NCI-H1436 treated with DMSO at 0.1 percent for 48 hours (cell line): Measurements from ENCODE around the gene HOXA5.

Experiments used
- DNase-seq: peaks from one replicate; lab custom pipeline; 2025; lab: John Stamatoyannopoulos, UW

The HOXA5 gene

DNA sequence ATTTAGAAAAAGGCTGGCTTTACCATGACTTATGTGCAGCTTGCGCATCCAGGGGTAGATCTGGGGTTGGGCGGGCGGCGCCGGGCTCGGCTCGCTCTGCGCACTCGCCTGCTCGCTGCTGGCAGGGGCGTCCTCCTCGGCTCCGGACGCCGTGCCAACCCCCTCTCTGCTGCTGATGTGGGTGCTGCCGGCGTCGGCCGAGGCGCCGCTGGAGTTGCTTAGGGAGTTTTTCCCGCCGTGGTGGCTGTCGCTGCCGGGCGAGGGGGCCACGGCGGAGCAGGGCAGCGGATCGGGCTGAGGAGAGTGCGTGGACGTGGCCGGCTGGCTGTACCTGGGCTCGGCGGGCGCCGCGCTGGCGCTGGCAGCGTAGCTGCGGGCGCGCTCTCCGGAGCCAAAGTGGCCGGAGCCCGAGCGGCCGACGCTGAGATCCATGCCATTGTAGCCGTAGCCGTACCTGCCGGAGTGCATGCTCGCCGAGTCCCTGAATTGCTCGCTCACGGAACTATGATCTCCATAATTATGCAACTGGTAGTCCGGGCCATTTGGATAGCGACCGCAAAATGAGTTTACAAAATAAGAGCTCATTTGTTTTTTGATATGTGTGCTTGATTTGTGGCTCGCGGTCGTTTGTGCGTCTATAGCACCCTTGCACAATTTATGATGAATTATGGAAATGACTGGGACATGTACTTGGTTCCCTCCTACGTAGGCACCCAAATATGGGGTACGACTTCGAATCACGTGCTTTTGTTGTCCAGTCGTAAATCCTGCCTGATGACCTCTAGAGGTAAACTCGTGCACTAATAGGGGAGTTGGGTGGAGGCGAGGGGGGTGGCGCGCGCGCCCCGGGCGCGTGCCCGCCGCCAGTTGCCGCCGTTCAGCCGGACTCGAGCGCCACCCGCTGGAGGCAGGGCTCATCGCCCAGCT lies at the start of gene HOXA5:
TSS of gene HOXA5 (minus strand) at position 659 of the 927 bp plus-strand sequence. CDS start at position 585, 74 bp downstream.
- DNase-seq = no peak

DNA sequence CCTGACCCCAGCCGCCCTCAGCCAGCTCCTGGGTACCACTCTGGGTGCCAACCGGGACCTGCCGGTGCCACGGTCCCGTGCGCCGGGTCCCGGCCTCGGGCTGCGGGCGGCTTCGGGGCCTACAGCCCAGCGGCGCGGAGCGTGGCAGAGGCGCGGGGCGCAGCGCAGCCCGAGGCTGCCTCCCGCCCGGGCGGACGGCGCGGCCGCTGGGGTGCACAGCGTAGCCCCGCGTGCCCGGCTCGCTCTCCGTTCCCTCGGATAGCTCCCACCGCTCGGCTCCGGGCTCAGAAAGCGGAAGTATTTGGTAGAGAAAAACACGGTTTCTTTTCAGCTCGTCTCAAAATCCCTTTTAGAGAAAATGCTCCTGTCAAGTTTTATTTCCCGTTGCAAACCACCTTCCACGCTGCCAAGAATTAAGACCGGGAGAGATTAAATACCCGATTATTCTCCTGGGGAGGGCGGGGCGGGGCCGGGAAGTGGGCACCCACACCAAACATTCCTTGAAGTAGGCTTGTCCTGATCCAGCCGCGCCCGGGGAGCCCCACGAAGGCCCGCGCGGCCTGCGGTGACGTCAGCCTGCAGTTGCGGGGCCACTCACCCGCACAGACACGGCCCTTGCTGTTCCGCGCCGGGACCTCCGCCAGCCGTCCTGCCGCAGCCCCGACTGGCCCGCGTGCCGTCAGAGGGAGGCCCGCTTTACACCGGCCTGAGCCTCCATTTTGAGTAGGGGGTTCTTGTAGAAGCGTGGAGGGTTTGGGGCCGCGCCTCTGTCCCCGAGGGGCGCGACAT lies 49.3 kb upstream of the HOXA5 start:
- no peak for DNase-seq

DNA sequence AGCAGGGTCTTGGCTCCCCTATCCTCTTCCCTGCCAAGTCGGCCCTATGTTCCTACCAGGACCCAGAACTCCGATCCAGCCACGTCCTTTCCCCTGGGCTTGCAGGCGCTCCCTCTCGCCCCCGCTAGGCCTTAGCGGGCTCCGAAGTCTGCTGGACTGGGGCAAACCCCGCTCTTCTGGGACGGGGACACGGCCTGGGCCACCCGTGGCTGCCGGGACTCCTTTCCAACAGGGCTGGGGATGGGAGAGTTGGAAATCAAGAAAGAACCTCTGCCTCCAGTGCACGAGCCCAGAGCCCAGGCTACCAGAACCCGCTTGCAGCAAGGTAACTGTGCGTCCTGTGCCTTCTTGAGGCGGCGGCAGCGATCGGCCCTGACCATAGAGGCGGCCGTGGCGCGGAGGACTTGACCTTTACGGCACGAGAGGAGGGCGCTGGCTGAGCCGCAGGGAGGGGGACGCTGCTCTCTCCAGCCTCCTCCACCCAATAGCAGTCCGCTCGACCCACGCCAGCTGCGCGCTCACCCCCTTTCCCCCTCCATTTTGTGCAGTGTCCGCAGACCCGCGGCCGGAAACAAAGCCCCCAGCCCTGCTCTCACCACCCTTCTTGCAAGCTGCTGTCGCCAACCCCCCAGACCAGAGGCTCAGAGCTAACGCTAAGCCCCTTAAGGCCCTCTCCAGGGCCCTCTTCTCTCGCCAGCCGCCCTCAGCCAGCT lies 48.5 kb upstream of the HOXA5 start:
- no peak for DNase-seq

DNA sequence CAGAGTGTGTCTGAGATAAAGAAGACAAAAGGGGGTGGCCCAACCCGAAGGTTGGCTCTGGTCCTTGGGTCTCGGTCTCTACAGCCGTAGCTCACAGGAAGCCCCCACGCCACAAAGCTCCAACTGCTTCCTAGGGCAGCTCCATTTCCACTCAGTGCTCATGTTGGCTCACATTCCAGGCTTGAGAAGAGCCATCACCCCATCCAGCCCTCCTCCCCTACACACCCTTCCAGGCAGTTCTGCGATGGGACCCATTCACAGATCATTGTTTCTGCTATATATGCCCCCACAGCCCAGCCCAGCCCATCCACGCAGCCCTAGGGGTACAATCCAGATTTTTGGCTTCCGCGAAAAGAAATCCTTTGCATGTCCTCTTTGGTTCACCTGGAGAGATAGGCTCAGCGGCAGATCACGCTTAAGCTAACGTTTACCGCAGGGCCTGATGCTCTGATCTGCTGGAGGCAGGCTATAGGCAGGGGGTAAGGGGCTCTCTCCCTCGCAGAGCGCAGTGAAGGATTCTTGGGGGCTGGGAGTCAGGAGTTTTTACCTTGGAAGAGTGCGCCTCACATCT lies 47.8 kb upstream of the HOXA5 start:
- DNase-seq = no peak

DNA sequence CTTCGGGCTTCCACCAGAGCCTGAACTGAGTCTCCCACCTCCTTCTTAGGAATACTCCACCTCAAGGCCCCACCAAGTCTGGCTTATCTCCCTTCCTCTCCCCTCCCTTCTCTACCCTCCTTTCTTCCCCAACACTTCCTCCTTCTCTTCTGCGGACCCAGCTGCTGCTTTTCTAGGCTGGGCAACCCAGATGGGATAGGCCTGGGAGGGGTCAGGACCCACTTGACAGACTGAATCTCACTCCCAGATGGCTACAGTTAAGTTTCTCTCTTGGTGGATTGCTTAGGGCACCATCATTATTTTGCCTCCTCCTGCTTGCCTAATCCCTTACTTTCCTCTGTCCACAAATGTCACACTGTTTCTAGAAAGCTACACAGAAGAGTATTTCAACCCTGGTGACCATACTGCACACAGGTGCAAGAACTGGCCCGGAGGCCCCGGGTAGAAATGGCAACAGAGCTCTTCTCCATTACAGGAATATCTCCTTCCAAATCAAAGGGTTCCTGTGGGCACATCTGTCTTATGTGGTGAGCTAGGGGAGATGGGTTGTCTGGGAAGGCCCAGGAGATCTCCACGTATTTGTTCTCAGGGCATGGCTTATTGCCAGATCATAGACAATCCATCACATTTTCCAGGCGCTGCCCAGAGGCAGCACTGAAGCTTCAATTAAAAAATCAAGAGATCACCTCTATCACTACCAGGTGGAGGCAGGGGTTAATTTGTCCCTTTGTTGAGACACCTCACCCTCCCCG lies 46.7 kb upstream of the HOXA5 start:
- no peak for DNase-seq

DNA sequence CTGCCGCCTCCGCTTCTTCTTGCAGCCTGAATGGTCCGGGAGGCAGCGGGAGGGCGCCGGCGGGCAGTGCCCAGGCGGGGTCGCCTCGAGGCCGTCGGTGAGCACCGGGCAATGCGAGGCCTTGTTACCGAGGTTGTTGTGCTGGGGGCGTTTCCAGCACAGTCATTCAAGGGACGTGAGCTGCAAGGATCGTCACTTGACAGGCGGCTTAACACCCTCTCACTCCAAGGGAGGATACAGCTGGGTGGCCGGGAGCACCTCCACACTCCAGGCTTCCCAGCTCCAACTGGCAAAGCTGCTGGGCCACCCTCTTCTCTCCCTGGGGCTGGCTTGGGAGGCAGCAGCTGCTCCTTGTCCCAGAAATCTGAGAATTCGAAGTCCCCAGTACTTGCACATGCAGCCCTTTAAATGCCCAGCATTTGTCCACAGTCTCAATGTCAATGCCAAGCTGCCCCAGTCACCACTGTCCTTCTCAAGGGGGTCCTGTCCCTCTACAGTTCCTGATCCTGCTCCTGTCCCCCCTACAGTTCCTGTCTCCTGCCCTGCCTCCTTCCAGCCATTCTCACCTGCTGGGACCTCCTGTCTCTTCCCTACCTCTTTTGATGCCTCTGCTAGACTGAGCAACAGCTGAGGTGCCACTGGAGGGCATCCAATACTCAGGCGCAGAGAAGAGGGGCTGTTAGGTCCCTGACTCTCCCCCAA lies 46.0 kb upstream of the HOXA5 start:
- DNase-seq = no peak

DNA sequence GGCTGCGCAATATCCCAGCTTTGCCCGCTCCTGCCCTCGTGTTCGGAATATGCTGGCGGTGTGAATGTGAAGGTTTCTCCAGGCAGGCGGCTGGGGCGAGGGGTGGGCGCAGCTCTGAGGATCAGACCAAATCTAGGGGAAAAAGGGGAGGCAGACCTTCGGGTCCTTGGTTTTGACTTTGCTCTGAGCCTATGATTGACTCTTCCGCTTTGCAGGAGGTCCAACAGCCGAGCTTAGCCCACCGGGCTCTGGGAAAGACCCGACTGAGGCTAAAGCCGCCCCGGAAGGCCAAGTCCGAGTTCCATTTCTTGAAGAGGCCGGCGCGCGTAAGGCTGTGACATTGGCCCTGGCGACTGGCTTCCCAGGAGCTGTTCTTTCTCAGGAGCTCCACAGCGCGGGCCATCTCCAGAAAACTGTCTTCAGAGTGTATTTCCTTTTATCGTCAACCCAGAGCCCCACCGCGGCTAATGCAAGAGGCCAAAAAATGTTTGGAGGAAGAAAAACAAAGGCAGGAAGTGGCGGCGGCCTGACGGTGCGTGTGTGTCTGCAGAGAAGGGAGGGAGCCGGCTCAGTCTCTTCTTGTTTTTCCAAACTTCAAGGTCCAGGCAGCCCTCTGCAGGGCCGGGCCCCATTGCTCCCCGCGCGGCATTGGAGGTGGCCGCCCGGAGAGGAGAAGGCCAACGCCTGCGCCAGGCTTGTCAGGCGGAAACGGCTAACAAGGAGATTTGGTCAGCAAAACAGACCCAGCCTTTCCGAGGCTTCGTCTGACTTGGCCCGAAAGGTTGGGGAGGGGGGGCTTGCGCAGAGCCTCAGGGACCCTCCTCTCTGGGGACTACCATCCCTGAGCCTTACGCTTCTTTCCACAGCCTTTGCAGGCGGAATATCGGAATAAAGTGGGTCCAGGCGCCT lies 45.2 kb upstream of the HOXA5 start:
- no peak for DNase-seq

DNA sequence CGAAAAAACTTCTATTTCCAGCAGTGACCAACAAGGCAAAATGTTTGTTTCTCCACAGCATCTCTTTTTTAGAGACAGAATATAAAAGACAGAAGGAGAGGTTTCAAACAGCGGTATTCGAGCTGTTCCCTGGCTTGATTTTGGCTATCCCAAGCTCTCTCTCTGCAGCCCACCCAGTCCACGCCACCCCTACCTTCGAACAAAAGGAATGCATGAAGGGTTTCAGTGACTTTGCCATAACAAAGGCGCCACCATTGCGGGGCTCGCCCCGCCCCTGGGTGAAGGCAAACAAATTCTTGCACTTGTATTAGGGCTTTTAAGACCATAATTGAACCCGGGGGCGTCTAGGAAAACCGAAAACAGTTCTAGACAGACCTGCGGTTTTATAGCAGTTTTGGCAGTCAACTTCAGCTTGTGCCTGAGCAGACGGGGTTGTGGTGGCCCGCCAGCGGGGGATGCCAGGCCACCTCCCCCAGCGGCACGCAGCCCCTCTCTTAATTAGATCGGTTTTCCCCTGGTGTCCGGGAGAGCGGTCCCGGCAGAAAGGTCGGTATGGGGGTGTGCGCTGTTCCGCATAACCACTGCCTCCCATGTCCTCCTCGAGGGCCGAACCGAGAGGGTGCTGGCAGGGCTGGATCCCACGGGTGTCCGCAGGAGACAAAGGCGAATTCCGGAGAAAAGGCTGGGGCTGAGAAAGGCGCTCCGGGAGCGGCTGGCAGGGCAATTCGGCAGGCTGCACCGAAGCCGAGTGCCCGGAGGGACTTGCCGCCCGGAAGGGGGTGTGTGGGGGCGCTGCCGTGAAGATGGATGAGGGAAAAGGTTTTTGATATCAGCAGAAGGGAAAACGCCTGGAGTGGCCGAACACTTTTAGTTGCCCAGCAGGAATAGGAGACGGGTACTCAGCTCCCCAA lies 44.2 kb upstream of the HOXA5 start:
- no peak for DNase-seq

DNA sequence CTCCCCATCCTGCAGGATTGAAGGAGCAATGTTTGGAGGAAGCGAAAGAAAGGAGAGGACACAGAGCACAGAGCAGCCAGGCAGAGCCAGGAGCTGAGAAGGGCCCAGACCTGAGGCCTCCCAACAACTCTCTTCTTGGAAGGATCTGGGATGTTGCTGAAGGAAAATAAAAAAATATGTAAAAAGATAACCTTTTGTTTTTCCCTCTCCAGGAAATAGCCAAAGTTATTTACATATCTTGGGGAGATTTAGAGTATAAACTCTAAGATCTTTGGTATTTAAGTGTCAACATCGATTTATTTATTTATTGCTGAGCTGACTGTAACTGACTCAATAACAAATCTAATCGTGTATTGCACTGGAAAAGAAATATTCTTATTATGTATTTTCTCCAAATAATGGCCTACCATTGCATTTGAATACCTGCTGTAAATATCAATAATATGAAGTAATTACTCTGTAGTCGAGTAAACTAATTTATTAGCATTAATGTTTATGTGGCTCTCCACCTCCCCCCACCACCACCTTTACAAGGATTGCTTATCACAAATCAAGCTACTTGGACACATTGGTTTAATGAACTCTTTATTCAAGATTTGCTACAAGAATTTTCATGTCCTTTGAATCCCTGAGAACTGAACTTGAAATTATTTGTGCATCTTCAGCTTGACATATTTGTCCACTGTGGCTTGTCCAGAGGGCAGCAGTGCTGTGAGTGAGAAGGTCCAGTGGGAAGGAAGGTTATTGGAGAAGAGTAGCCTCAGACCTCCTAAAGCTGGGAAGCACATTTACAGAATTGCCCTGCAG lies 43.4 kb upstream of the HOXA5 start:
- DNase-seq = no peak

DNA sequence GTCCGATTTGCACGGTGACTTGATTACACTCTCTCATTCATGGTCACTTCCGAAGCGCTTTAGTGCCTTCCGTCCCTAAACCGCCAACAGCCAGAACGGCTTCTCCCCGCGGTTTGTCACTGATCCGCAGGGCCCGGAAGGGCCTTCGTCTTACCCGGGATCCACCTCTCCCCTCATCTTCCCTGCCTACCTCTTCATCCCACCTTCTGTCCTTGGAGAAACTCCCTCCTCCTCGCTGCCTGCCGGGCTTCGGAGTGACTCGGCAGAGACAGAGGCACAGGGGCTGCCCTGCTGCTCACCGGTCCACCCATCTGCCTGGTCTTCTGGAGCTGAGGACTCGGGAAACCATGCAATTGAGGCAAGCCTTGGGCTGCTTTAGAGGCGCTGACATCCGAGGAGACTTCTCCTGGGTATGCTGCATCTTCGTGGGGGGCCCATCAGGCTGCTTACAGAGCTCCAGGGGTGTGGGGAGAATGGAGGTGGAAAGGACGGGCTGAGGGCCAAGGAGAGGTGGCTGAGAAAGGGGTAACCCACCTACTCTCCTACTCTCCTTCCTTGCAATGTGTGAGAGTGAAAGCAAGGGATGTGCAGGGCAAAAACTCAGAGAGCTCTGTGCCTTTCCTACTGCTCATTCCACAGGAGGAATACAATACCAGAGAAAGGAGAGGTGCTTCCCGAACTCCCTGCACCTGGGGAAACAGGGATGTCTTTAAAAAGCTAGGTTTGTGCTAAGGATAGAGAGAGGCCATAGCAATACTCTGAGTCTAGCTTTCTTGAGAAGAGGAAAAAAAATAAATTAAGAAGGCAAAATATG lies 42.6 kb upstream of the HOXA5 start:
- DNase-seq = no peak

DNA sequence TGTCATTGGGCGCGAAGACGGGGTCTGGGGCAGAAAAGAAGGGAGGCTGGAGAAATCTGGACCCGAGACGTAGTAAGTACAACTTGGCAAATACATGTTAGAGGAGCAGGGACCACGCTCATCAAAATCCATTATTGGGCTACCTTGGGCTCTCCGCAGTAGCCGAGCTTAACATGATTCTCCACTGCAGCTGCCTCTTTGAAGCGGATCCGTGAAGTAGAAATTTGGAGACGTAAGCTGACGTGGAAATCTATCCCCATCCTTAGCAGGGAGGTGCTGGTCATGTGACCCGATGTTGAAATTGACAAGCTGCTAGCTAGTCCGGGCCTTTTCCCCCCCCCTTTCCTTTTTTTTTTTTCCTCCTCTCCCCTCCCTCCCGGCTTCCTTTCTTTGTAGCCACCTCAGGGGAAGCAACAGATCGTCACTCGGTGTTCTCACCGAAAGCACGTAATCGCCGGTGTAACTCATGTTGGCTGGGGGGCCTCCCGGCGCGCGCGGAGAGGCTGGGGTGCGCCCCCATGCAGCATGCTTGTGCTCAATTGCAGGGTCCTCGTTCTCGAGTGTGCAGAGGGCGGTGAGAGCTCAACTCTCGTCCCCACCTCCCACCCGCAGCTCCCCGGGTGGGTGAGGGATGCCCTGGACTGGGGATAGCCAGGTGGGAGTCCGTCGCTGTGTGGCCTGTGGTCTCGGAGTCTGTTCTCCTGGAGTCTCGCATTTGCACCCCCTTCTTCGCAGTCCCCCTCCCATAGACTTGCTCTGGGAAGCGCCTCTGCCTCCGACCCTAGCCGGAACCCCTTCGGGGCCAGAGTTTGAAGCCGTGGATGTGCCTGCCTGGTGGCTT lies 41.8 kb upstream of the HOXA5 start, which contains the start of gene HOXA11:
TSS of gene HOXA11 (minus strand) at position 220 of the 841 bp plus-strand sequence. CDS start at position 132, 88 bp downstream.
- DNase-seq = no peak

DNA sequence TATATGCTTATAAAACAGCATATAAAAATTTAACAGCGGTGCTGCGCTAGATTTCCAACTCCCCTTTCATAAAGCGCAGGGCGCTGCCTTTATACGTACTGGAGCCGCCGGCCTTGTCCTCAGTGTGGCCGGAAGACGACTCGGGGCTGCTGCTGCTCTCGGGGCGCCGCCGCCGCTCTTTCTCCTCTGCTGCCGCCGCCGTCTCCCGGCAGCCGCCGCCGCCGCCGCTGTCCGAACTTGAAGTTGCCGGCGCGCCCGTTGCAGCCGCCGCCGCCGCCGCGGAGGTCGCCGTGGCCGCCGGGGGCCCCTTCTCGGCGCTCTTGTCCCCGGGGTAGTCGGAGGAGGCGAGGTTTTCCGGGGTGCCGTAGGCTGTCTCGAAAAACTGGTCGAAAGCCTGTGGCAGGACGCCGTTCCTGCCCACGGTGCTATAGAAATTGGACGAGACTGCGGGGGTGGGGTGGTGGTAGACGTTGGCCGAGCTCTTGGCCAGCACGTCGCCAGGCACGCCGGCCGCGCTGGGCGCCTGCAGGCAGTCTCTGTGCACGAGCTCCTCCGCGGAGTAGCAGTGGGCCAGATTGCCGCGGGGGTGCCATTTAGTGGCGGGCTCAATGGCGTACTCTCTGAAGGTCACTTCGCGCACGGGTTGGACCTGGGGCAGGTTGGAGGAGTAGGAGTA lies 41.0 kb upstream of the HOXA5 start:
- DNase-seq = no peak

DNA sequence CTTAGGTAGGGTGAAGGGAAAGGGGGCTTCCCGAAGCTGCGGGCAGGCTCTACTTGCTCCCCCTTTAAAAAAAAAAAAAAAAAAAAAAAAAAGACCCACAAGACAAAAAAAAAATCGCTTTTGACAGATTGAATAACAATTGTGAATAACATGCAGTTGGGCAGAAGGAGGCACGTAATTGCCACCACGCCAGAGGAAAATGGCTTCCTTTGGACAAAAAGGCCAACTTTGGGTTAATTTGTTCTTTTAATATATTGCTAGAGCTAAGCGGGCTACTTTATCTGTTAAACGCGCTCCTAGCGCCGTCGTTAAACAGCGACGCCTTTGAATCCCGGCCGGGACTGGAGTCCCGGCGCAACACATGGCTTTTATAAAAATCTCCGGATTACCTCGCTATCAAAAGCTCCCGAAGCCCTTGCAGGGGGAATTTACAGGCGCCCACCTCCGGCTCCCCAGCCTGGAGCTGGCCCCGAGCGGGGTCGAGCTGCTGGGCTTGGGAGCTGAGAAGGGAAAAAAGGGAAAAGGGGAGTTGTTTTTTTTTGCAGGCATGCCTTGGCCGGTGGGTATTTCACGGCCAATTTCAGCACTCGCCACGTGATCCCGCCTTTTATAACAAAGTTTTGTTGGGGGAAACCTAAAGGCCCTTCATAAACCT lies 40.3 kb upstream of the HOXA5 start:
- DNase-seq = no peak

DNA sequence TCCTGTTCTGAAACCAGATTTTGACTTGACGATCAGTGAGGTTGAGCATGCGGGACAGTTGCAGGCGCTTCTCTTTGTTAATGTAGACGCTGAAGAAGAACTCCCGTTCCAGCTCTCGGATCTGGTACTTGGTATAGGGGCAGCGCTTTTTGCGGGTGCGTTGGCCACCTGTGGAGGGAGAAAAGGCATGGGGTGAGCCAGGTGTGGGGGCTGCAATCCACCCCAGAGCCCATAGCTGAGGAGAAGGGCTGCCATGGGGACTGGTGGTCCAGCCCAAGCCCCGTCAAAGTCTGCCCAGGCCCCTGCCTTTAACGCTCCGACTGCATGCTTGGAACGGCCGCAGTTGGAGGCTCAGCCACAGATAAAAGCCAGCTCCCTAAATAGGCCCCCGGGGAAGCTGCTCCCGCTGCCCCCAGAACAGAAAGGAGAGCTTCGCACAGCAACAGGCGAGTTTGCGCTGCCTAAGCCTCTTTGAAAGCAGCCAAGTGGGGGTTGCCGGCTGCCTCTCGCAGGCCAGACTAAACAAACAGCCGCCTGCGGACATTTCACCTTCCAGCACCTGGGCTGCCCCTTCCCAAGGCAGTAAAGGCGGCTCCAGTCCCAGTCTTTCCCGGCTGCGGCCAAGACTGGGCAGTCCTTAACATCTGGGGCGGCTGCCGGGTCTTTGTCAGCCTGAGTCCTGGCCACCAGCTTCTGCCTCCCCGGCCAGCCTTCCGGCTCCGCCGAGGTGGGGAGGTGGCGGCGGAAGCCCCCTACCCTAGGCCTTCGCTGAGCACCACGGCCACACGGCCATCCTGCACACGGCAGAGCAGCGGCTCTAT lies 39.6 kb upstream of the HOXA5 start:
- DNase-seq = no peak
